Peyer's patch (tissue), 4 donors: ENCODE measurements around the gene C1orf52. TPM values are rescaled to one million over a fixed set of nuclear protein-coding genes. Genes with fewer than 3 reads are reported as not detected.
A peak's percentile ranks its signal among the peaks of the same experiment; 100 is the strongest.

Experiments
- DNase-seq, 3 donors: peaks; one replicate each; pipeline ENCODE4 v3.0.0-alpha.2; 2017 to 2019
- H3K27ac ChIP-seq, 4 donors: fragments of 200-600 bp; sonication (generic); one replicate each; pipeline ENCODE4 v1.5.1; 2016 to 2019
- H3K27me3 ChIP-seq, 2 donors: fragments of 200-600 bp; sonication (generic); one replicate each; pipeline ENCODE4 v1.5.1; 2019
- H3K36me3 ChIP-seq, 3 donors: fragments of 200-600 bp; sonication (generic); one replicate each; pipeline ENCODE4 v1.5.1; 2016 to 2019
- H3K4me1 ChIP-seq, 4 donors: fragments of 200-600 bp; sonication (generic); one replicate each; pipeline ENCODE4 v1.5.1; 2016 to 2019
- H3K4me3 ChIP-seq, 4 donors: fragments of 200-600 bp; sonication (generic); 1 replicate in 3 of 4; 2 replicates in 1 of 4; pipeline ENCODE4 v1.5.1; 2016 to 2019; ENCODE audit warnings: mild to moderate bottlenecking in 1 of 4
- H3K9me3 ChIP-seq, 4 donors: fragments of 200-600 bp; sonication (generic); one replicate each; pipeline ENCODE4 v1.5.1; 2016 to 2019; ENCODE audit warnings: mild to moderate bottlenecking in 1 of 4
- POLR2A ChIP-seq, 2 donors: fragments of 450-650 bp; IDR thresholded peaks; one replicate each; pipeline ENCODE4 v1.5.1; 2017; ENCODE audit warnings: antibody characterized with exemption in 2 of 2, mild to moderate bottlenecking in 2 of 2, moderate library complexity in 2 of 2
- total RNA-seq, 4 donors: library from RNA; depleted of rRNA; stranded (reverse); fragments of >200 nt; gene quantifications; one replicate each; pipeline ENCODE4 v1.1.0, GENCODE V29; 2016
- TF ChIP-seq, protein P1 (sequence below), 6 experiments: fragments of 450-650 bp in 4 of 6; fragments of 200-600 bp in 2 of 6; sonication (generic) in 1 of 6; IDR thresholded peaks; one replicate each; pipeline ENCODE4 v1.5.1; 2017 to 2019; ENCODE audit warnings: antibody characterized with exemption in 6 of 6, mild to moderate bottlenecking in 3 of 6, moderate library complexity in 1 of 6

The C1orf52 gene
- total RNA-seq, 4 donors from 2014 or later: 15.1 to 57.8 (median 18.4) TPM

DNA sequence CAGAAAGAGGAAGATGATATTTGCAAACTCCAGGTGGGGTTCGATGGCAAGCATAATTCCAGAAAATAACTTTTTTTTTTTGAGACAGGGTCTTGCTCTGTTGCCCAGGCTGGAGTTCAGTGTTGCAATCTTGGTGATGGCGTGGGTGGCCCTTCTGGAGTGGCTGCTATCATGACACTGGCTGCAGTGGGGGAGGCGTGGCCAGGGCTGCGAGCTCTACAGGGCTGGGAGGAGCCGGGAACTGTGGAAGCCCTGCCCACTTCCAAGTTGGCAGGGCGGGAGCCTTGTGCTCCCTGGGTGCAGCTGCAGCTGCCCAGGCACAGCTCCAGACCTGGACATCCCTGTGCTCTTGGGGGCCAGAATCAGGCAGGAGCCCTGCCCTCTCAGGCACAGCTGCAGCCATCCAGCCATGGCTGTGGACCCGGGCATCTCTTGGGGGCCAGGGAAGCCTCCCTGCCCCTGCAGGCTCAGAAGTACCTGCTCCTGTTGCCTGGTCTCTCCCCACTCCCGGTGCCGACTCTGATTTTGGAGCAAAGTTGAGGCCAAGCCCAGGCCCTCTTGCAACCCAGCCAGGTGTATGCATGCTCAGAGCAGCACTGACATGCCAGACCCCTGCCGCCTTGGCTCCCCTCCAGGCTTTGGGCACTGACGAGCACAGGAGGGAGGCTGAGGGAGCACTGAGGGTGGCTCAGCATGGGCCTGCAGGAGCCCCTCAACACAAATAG is 24.2 kb upstream of the C1orf52 start:
- Histone ChIP-seq H3K36me3 (no peaks in the 10 kb centered on the region), H3K4me1 (peaks cover 0 to 16% (median 0%) of the 10 kb centered on the region in 4 donors), H3K27ac (no peak overlapping the region), H3K4me3 (no peak overlapping the region), H3K9me3 (no peaks in the 10 kb centered on the region), H3K27me3 (no peaks in the 10 kb centered on the region)
- no peak for TF ChIP-seq POLR2A (IDR thresholded peaks at IDR 0.05)
- TF ChIP-seq, protein P1, sequence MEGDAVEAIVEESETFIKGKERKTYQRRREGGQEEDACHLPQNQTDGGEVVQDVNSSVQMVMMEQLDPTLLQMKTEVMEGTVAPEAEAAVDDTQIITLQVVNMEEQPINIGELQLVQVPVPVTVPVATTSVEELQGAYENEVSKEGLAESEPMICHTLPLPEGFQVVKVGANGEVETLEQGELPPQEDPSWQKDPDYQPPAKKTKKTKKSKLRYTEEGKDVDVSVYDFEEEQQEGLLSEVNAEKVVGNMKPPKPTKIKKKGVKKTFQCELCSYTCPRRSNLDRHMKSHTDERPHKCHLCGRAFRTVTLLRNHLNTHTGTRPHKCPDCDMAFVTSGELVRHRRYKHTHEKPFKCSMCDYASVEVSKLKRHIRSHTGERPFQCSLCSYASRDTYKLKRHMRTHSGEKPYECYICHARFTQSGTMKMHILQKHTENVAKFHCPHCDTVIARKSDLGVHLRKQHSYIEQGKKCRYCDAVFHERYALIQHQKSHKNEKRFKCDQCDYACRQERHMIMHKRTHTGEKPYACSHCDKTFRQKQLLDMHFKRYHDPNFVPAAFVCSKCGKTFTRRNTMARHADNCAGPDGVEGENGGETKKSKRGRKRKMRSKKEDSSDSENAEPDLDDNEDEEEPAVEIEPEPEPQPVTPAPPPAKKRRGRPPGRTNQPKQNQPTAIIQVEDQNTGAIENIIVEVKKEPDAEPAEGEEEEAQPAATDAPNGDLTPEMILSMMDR (IDR thresholded peaks at IDR 0.05): no peak
- DNase-seq: peak in 2 of 3 donors; percentile 81 to 82

DNA sequence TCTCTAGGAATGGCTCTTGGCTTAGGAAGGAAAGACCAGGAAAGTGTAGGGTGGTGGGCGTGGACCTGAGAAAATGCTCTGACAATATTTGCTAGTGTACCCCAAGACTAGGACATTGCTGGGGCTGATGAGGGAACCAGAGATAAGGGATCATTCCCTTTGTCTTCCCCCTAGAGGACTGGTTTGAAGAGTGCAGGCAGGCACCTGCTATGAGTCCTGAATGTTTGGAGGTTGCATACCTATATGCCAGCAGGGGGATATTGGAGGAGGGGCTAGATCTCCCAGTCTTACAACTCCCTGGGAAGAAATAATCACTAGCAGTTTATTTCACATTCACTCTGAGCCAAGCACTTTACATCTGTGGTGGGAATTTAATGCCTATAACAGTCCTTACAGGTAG is 23.0 kb upstream of the C1orf52 start:
- no peak overlapping the region for H3K4me3 ChIP-seq
- no peak for TF ChIP-seq POLR2A (IDR thresholded peaks at IDR 0.05)
- TF ChIP-seq, protein P1 (IDR thresholded peaks at IDR 0.05): no peak
- H3K4me1 ChIP-seq: peaks cover 0 to 22% (median 0%) of the 10 kb centered on the region in 4 donors
- H3K9me3 ChIP-seq: no peaks in the 10 kb centered on the region
- no peak overlapping the region for H3K27ac ChIP-seq
- DNase-seq: no peak
- H3K27me3 ChIP-seq: no peaks in the 10 kb centered on the region
- no peaks in the 10 kb centered on the region for H3K36me3 ChIP-seq

DNA sequence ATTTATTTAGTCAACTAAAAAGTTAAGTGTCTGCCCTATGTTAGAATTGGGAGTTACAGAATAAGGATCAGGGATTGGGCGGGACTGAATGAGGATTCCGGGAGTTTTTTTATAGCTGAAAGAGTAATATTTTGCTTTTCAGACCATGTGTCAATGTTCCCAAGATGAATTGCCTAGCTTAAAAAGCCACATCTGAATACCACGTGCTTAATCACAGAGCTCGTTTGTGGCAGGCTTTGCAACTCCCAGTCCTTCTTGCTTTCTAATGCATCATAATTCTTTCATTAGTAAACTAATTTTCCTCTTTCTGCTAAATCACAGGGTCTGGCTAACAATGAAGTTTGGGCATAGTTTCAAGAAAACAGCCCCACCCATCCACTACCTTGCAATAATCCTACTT is 21.2 kb upstream of the C1orf52 start:
- H3K27me3 ChIP-seq: no peaks in the 10 kb centered on the region
- H3K4me1 ChIP-seq: peaks cover 0 to 22% (median 1%) of the 10 kb centered on the region in 4 donors
- H3K27ac ChIP-seq: no peak overlapping the region
- DNase-seq: no peak
- H3K36me3 ChIP-seq: no peaks in the 10 kb centered on the region
- TF ChIP-seq, protein P1 (IDR thresholded peaks at IDR 0.05): no peak
- no peak for TF ChIP-seq POLR2A (IDR thresholded peaks at IDR 0.05)
- no peak overlapping the region for H3K4me3 ChIP-seq
- H3K9me3 ChIP-seq: no peaks in the 10 kb centered on the region

DNA sequence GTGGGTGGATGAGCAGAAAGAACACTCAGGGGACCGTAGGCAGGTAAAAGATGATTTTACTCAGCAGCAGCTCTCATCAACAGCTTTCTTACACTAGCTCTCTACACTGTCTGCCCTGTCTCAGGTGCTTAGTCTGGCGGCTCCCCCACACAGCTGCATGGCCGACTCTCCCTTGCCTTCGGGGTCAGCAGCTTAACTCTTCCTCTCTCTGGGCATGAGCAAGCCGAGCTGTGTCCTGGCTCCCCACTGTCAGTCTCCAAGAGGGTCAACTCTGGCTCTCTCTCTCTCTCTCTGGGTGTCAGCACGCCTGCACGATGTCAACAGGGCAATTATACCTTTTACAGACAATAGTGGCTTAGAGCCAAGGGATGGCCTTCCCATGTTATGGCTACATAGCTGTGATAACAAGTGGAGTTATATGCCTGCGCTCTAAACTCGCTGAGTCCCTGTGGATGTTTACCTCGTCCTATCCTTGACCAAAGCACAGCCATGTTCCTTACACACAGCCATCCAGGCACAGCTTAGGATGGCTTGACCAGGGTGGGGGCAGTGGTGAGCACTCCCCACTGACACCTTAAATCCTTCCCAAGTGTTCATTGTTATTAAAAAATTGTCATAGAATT is 20.1 kb upstream of the C1orf52 start:
- H3K36me3 ChIP-seq: no peaks in the 10 kb centered on the region
- no peak for TF ChIP-seq POLR2A (IDR thresholded peaks at IDR 0.05)
- TF ChIP-seq, protein P1 (IDR thresholded peaks at IDR 0.05): no peak
- H3K9me3 ChIP-seq: no peaks in the 10 kb centered on the region
- no peaks in the 10 kb centered on the region for H3K27me3 ChIP-seq
- H3K27ac ChIP-seq: peak overlapping the region in 3 of 4 donors; percentile 57 to 88 (median 65)
- no peak for DNase-seq
- peaks cover 0 to 25% (median 6%) of the 10 kb centered on the region in 4 donors for H3K4me1 ChIP-seq
- H3K4me3 ChIP-seq: peak overlapping the region in 1 of 4 donors; percentile 16

DNA sequence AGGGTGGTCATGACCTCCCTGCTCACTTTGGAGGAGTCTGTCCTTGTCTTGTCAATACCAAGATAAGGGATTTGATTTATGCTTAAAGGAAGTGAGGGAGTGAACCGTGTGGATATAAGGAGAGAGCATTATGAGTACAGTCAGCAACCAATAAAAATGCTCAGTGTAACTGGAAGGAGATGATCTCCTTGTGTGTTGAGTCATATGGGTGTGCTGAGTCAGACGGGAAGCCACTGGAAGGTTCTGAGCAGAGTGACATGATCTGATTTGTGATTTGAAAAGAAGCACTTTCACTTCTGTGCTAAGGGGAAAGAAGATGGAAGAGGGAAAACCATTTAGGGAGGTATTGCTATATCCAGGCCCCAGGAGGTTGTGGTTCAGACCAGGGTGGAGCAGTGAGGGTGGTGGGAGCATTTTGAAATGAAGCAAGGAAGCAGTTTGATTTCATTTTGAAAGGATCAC is 19.4 kb upstream of the C1orf52 start:
- TF ChIP-seq, protein P1 (IDR thresholded peaks at IDR 0.05): no peak
- TF ChIP-seq POLR2A (IDR thresholded peaks at IDR 0.05): peak; percentile 24 to 54
- peak in 1 of 3 donors; percentile 86 for DNase-seq

More for the DNA sequence above, 19.4 kb upstream of the C1orf52 start:
- no peaks in the 10 kb centered on the region for H3K9me3 ChIP-seq
- peak overlapping the region in 2 of 4 donors; percentile 16 to 22 for H3K4me3 ChIP-seq
- H3K27me3 ChIP-seq: no peaks in the 10 kb centered on the region
- H3K27ac ChIP-seq: peak overlapping the region in 3 of 4 donors; percentile 57 to 88 (median 65)
- H3K36me3 ChIP-seq: no peaks in the 10 kb centered on the region
- peaks cover 0 to 31% (median 8%) of the 10 kb centered on the region in 4 donors for H3K4me1 ChIP-seq
